T-helper 2 cell treated with Interferon-gamma antibody and Interleukin-4, amounts not matched to agents 5 μg/mL and 100 μg/mL, for 36 hours (primary cell): ENCODE results near the gene CES1.
"Not testable (repeated sequence)": the region's sequence is repeated elsewhere in the genome, so short reads cannot be mapped to it uniquely, and the experiment has no call there.

Experiments used
- DNase-seq: peaks from one replicate; pipeline ENCODE4 v3.0.0; 2021; ENCODE audit warnings: low spot score
- H3K27ac Mint-ChIP-seq: one replicate; pipeline ENCODE4 v1.8.0; 2021; ENCODE audit warnings: mild to moderate bottlenecking, mixed read lengths
- H3K27me3 Mint-ChIP-seq: one replicate; pipeline ENCODE4 v1.8.0; 2021; ENCODE audit warnings: low read depth, mixed read lengths
- H3K36me3 Mint-ChIP-seq: one replicate; pipeline ENCODE4 v1.8.0; 2021; ENCODE audit warnings: low read depth, mixed read lengths
- H3K4me1 Mint-ChIP-seq: one replicate; pipeline ENCODE4 v1.8.0; 2021; ENCODE audit warnings: low read depth, mixed read lengths
- H3K4me3 Mint-ChIP-seq: one replicate; pipeline ENCODE4 v1.8.0; 2022; ENCODE audit warnings: mild to moderate bottlenecking, moderate library complexity, mixed read lengths
- H3K9me3 Mint-ChIP-seq: one replicate; pipeline ENCODE4 v1.8.0; 2021; ENCODE audit warnings: mixed read lengths

The CES1 gene

GRCh38 chr16:55792934-55793374 is 39.9 kb downstream of the CES1 start:
- H3K4me3 Mint-ChIP-seq, DNase-seq, H3K27me3 Mint-ChIP-seq, H3K36me3 Mint-ChIP-seq, H3K9me3 Mint-ChIP-seq, H3K4me1 Mint-ChIP-seq, H3K27ac Mint-ChIP-seq: not testable (repeated sequence)

GRCh38 chr16:55791512-55791911 is 41.4 kb downstream of the CES1 start:
- not testable (repeated sequence) for H3K36me3 Mint-ChIP-seq, H3K27ac Mint-ChIP-seq, DNase-seq, H3K27me3 Mint-ChIP-seq, H3K4me1 Mint-ChIP-seq, H3K9me3 Mint-ChIP-seq, H3K4me3 Mint-ChIP-seq

GRCh38 chr16:55790240-55790639 is 42.7 kb downstream of the CES1 start:
- not testable (repeated sequence) for H3K4me3 Mint-ChIP-seq, H3K9me3 Mint-ChIP-seq, H3K36me3 Mint-ChIP-seq, H3K4me1 Mint-ChIP-seq, H3K27me3 Mint-ChIP-seq, DNase-seq, H3K27ac Mint-ChIP-seq

- not testable (repeated sequence) for H3K4me3 Mint-ChIP-seq, H3K36me3 Mint-ChIP-seq, H3K4me1 Mint-ChIP-seq, H3K9me3 Mint-ChIP-seq, H3K27ac Mint-ChIP-seq, DNase-seq, H3K27me3 Mint-ChIP-seq
These were observed 50.2 kb downstream of the CES1 start for GRCh38 chr16:55782793-55783091.

GRCh38 chr16:55782091-55782792 is 50.7 kb downstream of the CES1 start:
- H3K9me3 Mint-ChIP-seq, H3K27me3 Mint-ChIP-seq, DNase-seq, H3K4me1 Mint-ChIP-seq, H3K27ac Mint-ChIP-seq, H3K4me3 Mint-ChIP-seq, H3K36me3 Mint-ChIP-seq: not testable (repeated sequence)

- H3K36me3 Mint-ChIP-seq, DNase-seq, H3K4me3 Mint-ChIP-seq, H3K27ac Mint-ChIP-seq, H3K4me1 Mint-ChIP-seq, H3K9me3 Mint-ChIP-seq, H3K27me3 Mint-ChIP-seq: not testable (repeated sequence)
These were observed 51.4 kb downstream of the CES1 start for GRCh38 chr16:55781456-55781855.

GRCh38 chr16:55780095-55780407 is 52.8 kb downstream of the CES1 start:
- not testable (repeated sequence) for H3K4me1 Mint-ChIP-seq, H3K27me3 Mint-ChIP-seq, H3K36me3 Mint-ChIP-seq, DNase-seq, H3K4me3 Mint-ChIP-seq, H3K27ac Mint-ChIP-seq, H3K9me3 Mint-ChIP-seq

- H3K4me1 Mint-ChIP-seq = no peaks in the 10 kb centered on the region
- no peak overlapping the region for H3K27ac Mint-ChIP-seq
- no peaks in the 10 kb centered on the region for H3K27me3 Mint-ChIP-seq
- H3K36me3 Mint-ChIP-seq = no peaks in the 10 kb centered on the region
- H3K4me3 Mint-ChIP-seq = no peak overlapping the region
- no peak for DNase-seq
- H3K9me3 Mint-ChIP-seq = no peaks in the 10 kb centered on the region
These were observed 53.3 kb downstream of the CES1 start for GRCh38 chr16:55779402-55780094.

- Mint-ChIP-seq H3K4me3 (no peak overlapping the region), H3K27ac (no peak overlapping the region), H3K36me3 (no peaks in the 10 kb centered on the region), H3K9me3 (no peaks in the 10 kb centered on the region), H3K27me3 (no peaks in the 10 kb centered on the region), H3K4me1 (no peaks in the 10 kb centered on the region)
- no peak for DNase-seq
These were observed 54.1 kb downstream of the CES1 start for GRCh38 chr16:55778757-55779156.

- H3K27ac Mint-ChIP-seq = no peak overlapping the region
These were observed 57.0 kb downstream of the CES1 start for GRCh38 chr16:55775857-55776256.

GRCh38 chr16:55773859-55774549 is 58.9 kb downstream of the CES1 start:
- no peak for DNase-seq
- Mint-ChIP-seq H3K9me3 (no peaks in the 10 kb centered on the region), H3K27me3 (peaks cover 2% of the 10 kb centered on the region), H3K4me3 (no peak overlapping the region), H3K27ac (no peak overlapping the region), H3K36me3 (no peaks in the 10 kb centered on the region), H3K4me1 (peaks cover 6% of the 10 kb centered on the region)

More at GRCh38 chr16:55775857-55776256, 57.0 kb downstream of the CES1 start:
- DNase-seq = no peak
- Mint-ChIP-seq H3K4me1 (peaks cover 4% of the 10 kb centered on the region), H3K27me3 (peaks cover 2% of the 10 kb centered on the region), H3K9me3 (no peaks in the 10 kb centered on the region), H3K4me3 (no peak overlapping the region), H3K36me3 (no peaks in the 10 kb centered on the region)

GRCh38 chr16:55765161-55765560 is 67.7 kb downstream of the CES1 start:
- H3K4me3 Mint-ChIP-seq = no peak overlapping the region
- no peaks in the 10 kb centered on the region for H3K9me3 Mint-ChIP-seq
- no peak for DNase-seq
- no peaks in the 10 kb centered on the region for H3K36me3 Mint-ChIP-seq
- peaks cover 7% of the 10 kb centered on the region for H3K27me3 Mint-ChIP-seq
- H3K27ac Mint-ChIP-seq = no peak overlapping the region
- no peaks in the 10 kb centered on the region for H3K4me1 Mint-ChIP-seq

GRCh38 chr16:55760310-55761001 is 72.4 kb downstream of the CES1 start:
- H3K27ac Mint-ChIP-seq = no peak overlapping the region
- peaks cover 4% of the 10 kb centered on the region for H3K9me3 Mint-ChIP-seq

GRCh38 chr16:55759965-55760309 is 73.0 kb downstream of the CES1 start:
- not testable (repeated sequence) for H3K9me3 Mint-ChIP-seq, DNase-seq, H3K4me3 Mint-ChIP-seq, H3K4me1 Mint-ChIP-seq, H3K27ac Mint-ChIP-seq, H3K36me3 Mint-ChIP-seq
- peaks cover 25% of the 10 kb centered on the region for H3K27me3 Mint-ChIP-seq

More at GRCh38 chr16:55760310-55761001, 72.4 kb downstream of the CES1 start:
- H3K27me3 Mint-ChIP-seq = peaks cover 25% of the 10 kb centered on the region
- no peak overlapping the region for H3K4me3 Mint-ChIP-seq
- no peak for DNase-seq
- no peaks in the 10 kb centered on the region for H3K36me3 Mint-ChIP-seq
- H3K4me1 Mint-ChIP-seq = no peaks in the 10 kb centered on the region
